Gastroesophageal sphincter (tissue), 3 donors: ENCODE results near the gene ZMIZ2.

Source experiments
- EP300 ChIP-seq: sonication (generic); formaldehyde crosslinking; IDR thresholded peaks from one replicate; pipeline ENCODE4 v1.6.1; 2017; ENCODE audit warnings: antibody characterized with exemption, mild to moderate bottlenecking
- POLR2A ChIP-seq, 2 donors: fragments of 450-650 bp; IDR thresholded peaks; one replicate each; pipeline ENCODE4 v1.6.1; 2017; ENCODE audit warnings: antibody characterized with exemption in 2 of 2, mild to moderate bottlenecking in 2 of 2, moderate library complexity in 1 of 2
- TF ChIP-seq, protein P1 (sequence below), 4 experiments: fragments of 200-600 bp in 2 of 4; fragments of 450-650 bp in 2 of 4; sonication (generic) in 1 of 4; IDR thresholded peaks; one replicate each; pipeline ENCODE4 v1.5.1; 2017 to 2019; ENCODE audit warnings: antibody characterized with exemption in 4 of 4, mild to moderate bottlenecking in 2 of 4, moderate library complexity in 2 of 4

DNA sequence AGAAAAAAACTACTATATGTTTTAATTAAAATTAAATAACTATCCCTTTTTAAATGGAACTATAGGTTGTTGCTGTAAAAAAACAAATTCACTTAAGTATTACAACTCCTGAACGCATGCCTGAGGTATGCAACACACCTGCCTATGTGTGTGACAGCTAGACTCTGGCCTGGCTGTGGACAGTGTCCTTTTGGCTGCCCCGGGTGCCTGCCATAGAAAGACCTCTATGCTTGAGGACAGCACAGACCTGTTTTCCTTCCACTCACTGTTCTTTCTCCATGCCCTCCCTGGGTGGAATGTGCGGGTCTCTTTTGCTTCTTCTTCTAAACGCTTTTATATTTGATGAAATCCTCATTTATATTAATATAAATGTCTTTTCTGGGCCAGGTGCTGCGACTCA, 41.3 kb downstream of the ZMIZ2 start:
- no peak for TF ChIP-seq EP300
- TF ChIP-seq, protein P1, sequence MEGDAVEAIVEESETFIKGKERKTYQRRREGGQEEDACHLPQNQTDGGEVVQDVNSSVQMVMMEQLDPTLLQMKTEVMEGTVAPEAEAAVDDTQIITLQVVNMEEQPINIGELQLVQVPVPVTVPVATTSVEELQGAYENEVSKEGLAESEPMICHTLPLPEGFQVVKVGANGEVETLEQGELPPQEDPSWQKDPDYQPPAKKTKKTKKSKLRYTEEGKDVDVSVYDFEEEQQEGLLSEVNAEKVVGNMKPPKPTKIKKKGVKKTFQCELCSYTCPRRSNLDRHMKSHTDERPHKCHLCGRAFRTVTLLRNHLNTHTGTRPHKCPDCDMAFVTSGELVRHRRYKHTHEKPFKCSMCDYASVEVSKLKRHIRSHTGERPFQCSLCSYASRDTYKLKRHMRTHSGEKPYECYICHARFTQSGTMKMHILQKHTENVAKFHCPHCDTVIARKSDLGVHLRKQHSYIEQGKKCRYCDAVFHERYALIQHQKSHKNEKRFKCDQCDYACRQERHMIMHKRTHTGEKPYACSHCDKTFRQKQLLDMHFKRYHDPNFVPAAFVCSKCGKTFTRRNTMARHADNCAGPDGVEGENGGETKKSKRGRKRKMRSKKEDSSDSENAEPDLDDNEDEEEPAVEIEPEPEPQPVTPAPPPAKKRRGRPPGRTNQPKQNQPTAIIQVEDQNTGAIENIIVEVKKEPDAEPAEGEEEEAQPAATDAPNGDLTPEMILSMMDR (IDR thresholded peaks at IDR 0.05), result no peak
- TF ChIP-seq POLR2A (IDR thresholded peaks at IDR 0.05), result no peak
